GM12878 (cell line): ENCODE data around the gene EPB42. TPM values are rescaled to one million over a fixed set of nuclear protein-coding genes. Genes with fewer than 3 reads are reported as not detected.
"Not testable (repeated sequence)": the region's sequence is repeated elsewhere in the genome, so short reads cannot be mapped to it uniquely, and the experiment has no call there.

Source experiments
- ATAC-seq: fragments of 200-7000 bp; cut with Tn5 transposase; 3 replicates; pipeline ENCODE4 v1.9.1; 2020; ENCODE audit warnings: mild to moderate bottlenecking, moderate library complexity
- BruUV-seq: library from RNA; stranded (reverse); fragments of 400-500 nt; replicated peaks from 2 replicates; lab custom pipeline; 2021; lab: Mats Ljungman, UMichigan
- CTCF ChIA-PET: fragments of 300-600 bp; sonication (Branson Sonifier 250); formaldehyde crosslinking; extraction: SDS; loops from one replicate; lab custom pipeline; 2021; ENCODE audit warnings: inconsistent platforms; lab: Yijun Ruan, JAX
- POLR2A ChIA-PET: fragments of 350-600 bp; formaldehyde crosslinking; extraction: SDS; loops from one replicate; lab custom pipeline; 2021; ENCODE audit warnings: inconsistent platforms; lab: Charles Lee
- RAD21 ChIA-PET: fragments of 300-600 bp; sonication (Branson Sonifier 250); formaldehyde crosslinking; loops from one replicate; lab custom pipeline; 2023; ENCODE audit warnings: antibody characterized with exemption; ENCODE audit not compliant: unreplicated experiment; lab: Charles Lee
- SMC1A ChIA-PET: fragments of 300-600 bp; sonication (Branson Sonifier 250); formaldehyde crosslinking; loops from one replicate; lab custom pipeline; 2023; ENCODE audit not compliant: unreplicated experiment, uncharacterized antibody; lab: Charles Lee
- DNase-seq: peaks from one replicate; pipeline ENCODE4 v3.0.0-alpha.2; 2011; ENCODE audit warnings: low read depth, low spot score
- FAIRE-seq: peaks from 3 replicates; lab custom pipeline; 2011; peaks lifted over from hg19 to GRCh38; lab: Jason Lieb, UNC
- H2AFZ ChIP-seq: 2 replicates; pipeline ENCODE4 v1.6.0; 2011; ENCODE audit warnings: low read depth, low read length, control low read depth; ENCODE audit not compliant: control insufficient read depth
- H3K27ac ChIP-seq: 2 replicates; pipeline ENCODE4 v1.5.1; 2011; ENCODE audit warnings: control low read depth; ENCODE audit not compliant: control insufficient read depth, insufficient read depth
- H3K27me3 ChIP-seq, 2 experiments: replicated peaks in 1 of 2; 2 replicates each; pipeline versions ENCODE4 v1.6.0 to v1.6.1; 2011; ENCODE audit warnings: low read length in 1 of 2; ENCODE audit not compliant: control insufficient read depth in 2 of 2, insufficient read depth in 2 of 2
- H3K36me3 ChIP-seq, 2 experiments: 2 replicates each; pipeline ENCODE4 v1.5.1; 2011; ENCODE audit warnings: low read length in 1 of 2; ENCODE audit not compliant: control insufficient read depth in 2 of 2, insufficient read depth in 2 of 2
- H3K4me1 ChIP-seq: 2 replicates; pipeline ENCODE4 v1.6.1; 2011; ENCODE audit warnings: mild to moderate bottlenecking, low read length, moderate library complexity, mixed read lengths; ENCODE audit not compliant: control insufficient read depth, insufficient read depth
- H3K4me2 ChIP-seq: 2 replicates; pipeline ENCODE4 v1.6.0; 2011; ENCODE audit warnings: control low read depth; ENCODE audit not compliant: control insufficient read depth, insufficient read depth
- H3K4me3 ChIP-seq: fragments of 200-600 bp; sonication (generic); 2 replicates; pipeline ENCODE4 v1.5.1; 2016
- H3K79me2 ChIP-seq: 2 replicates; pipeline ENCODE4 v1.6.0; 2011; ENCODE audit warnings: low read length; ENCODE audit not compliant: control insufficient read depth, insufficient read depth
- H3K9ac ChIP-seq: 2 replicates; pipeline ENCODE4 v1.8.0; 2011; ENCODE audit warnings: low read length, control low read depth, mixed read lengths; ENCODE audit not compliant: control insufficient read depth, insufficient read depth
- H3K9me3 ChIP-seq: replicated peaks from 3 replicates; pipeline ENCODE4 v1.5.1; 2011; ENCODE audit warnings: mild to moderate bottlenecking, low read length; ENCODE audit not compliant: control insufficient read depth, insufficient read depth
- H4K20me1 ChIP-seq: 2 replicates; pipeline ENCODE4 v1.6.0; 2011; ENCODE audit not compliant: control insufficient read depth, insufficient read depth
- BCL11A ChIP-seq: IDR thresholded peaks from 2 replicates; pipeline ENCODE4 v1.6.1; 2011; ENCODE audit warnings: low read depth, low read length
- BCL3 ChIP-seq: IDR thresholded peaks from 2 replicates; pipeline ENCODE4 v1.6.1; 2011; ENCODE audit warnings: borderline replicate concordance, low read depth, mild to moderate bottlenecking, moderate library complexity, low read length; ENCODE audit not compliant: insufficient read depth, poor library complexity, severe bottlenecking
- BCLAF1 ChIP-seq: fragments of 450-650 bp; IDR thresholded peaks from 2 replicates; pipeline ENCODE4 v1.6.1; 2017; ENCODE audit warnings: antibody characterized with exemption, mild to moderate bottlenecking, moderate library complexity
- BRCA1 ChIP-seq: IDR thresholded peaks from 2 replicates; pipeline ENCODE4 v1.6.1; 2011; ENCODE audit warnings: low read depth, low read length, improper control_type of control experiment
- CHD2 ChIP-seq: IDR thresholded peaks from 2 replicates; pipeline ENCODE4 v1.6.1; 2011; ENCODE audit warnings: low read depth, low read length, improper control_type of control experiment, borderline replicate concordance
- CREB1 ChIP-seq: IDR thresholded peaks from 2 replicates; pipeline ENCODE4 v1.6.1; 2012; ENCODE audit warnings: low read depth, mild to moderate bottlenecking, inconsistent platforms
- ESRRA ChIP-seq: IDR thresholded peaks from 2 replicates; pipeline ENCODE4 v1.6.1; 2012; ENCODE audit warnings: mild to moderate bottlenecking, low read length, improper control_type of control experiment
- MYC ChIP-seq: IDR thresholded peaks from 2 replicates; pipeline ENCODE4 v1.6.1; 2011; ENCODE audit warnings: mild to moderate bottlenecking, low read length, moderate library complexity, inconsistent platforms; ENCODE audit not compliant: insufficient read depth, insufficient replicate concordance, insufficient read length, severe bottlenecking
- RUNX3 ChIP-seq: IDR thresholded peaks from 2 replicates; pipeline ENCODE4 v1.6.1; 2012; ENCODE audit warnings: low read length, inconsistent platforms
- SPI1 ChIP-seq: IDR thresholded peaks from 2 replicates; pipeline ENCODE4 v1.6.1; 2011; ENCODE audit warnings: low read depth, mild to moderate bottlenecking, low read length, moderate library complexity, borderline replicate concordance; ENCODE audit not compliant: insufficient read depth
- TCF7 ChIP-seq: IDR thresholded peaks from 2 replicates; pipeline ENCODE4 v1.6.1; 2014; ENCODE audit warnings: antibody characterized with exemption, borderline replicate concordance
- WRNIP1 ChIP-seq: IDR thresholded peaks from 2 replicates; pipeline ENCODE4 v1.6.1; 2011; ENCODE audit warnings: low read depth, low read length, improper control_type of control experiment, borderline replicate concordance
- WGBS: methylation state at CpG from one replicate; pipeline ENCODE4 v1.1.6; 2016; ENCODE audit warnings: low lambda C conversion rate; ENCODE audit not compliant: insufficient replicate concordance, insufficient coverage; ENCODE audit errors: missing lambda C conversion rate; 5-methylcytosine and 5-hydroxymethylcytosine counted together
- in situ Hi-C: fragments of 300-500 bp; cut with MboI; formaldehyde crosslinking; loops from 9 replicates; pipeline ENCODE4 v1.14.3; 2018; ENCODE audit warnings: mixed read lengths
- intact Hi-C: fragments of 100-400 bp; cut with micrococcal nuclease; formaldehyde crosslinking; loops from one replicate; pipeline ENCODE4 v1.14.2; 2022; ENCODE audit not compliant: unreplicated experiment
- polyA plus RNA-seq, 11 experiments: library from polyadenylated mRNA; depleted of rRNA in 4 of 11; unstranded in 6 of 11; stranded (reverse) in 5 of 11; fragments of >200 nt; fragmentation: Nextera tagmentation in 4 of 11; fragmentation: Illumina TruSeq in 1 of 11; extraction: Ambion mirVana in 4 of 11; extraction: Trizol in 1 of 11; gene quantifications; 1 replicate in 1 of 11; 2 replicates in 10 of 11; pipeline versions ENCODE4 v1.2.1 to v1.2.3, GENCODE V29; 2011 to 2016; ENCODE audit warnings: inconsistent platforms in 2 of 11, missing spikeins in 2 of 11, low read depth in 1 of 11
- total RNA-seq, 4 experiments: library from RNA; depleted of rRNA in 3 of 4; stranded (reverse); fragments of >200 nt in 3 of 4; fragmentation: Illumina TruSeq in 1 of 4; extraction: Trizol in 1 of 4; gene quantifications; 2 replicates each; pipeline versions ENCODE4 v1.2.1 to v1.2.3, GENCODE V29; 2013 to 2021

Gene EPB42
- total and polyA plus RNA-seq, 10 of the 15 experiments (the other 5 are each of a cell fraction or from before 2014, with no cell fraction given): not detected

GRCh38 chr15:43175656-43176309 lies 45.0 kb downstream of the EPB42 start:
- H4K20me1 ChIP-seq, H3K4me2 ChIP-seq, H3K27ac ChIP-seq, H3K79me2 ChIP-seq, H3K36me3 ChIP-seq, POLR2A ChIA-PET, BruUV-seq, H3K9me3 ChIP-seq, H3K9ac ChIP-seq, DNase-seq, ATAC-seq, H3K27me3 ChIP-seq, SMC1A ChIA-PET, H3K4me1 ChIP-seq, FAIRE-seq, intact Hi-C loops, H3K4me3 ChIP-seq, in situ Hi-C loops, H2AFZ ChIP-seq: not testable (repeated sequence)
- RAD21 ChIA-PET: interaction anchor here (0.6 kb wide), 1 partner anchor 129 kb away, joined by 3 read pairs; no protein-coding TSS in a partner anchor
- 98% methylated on average over 24 of the region's 25 CpGs for WGBS
- CTCF ChIA-PET: interaction anchor here (1.3 kb wide), 1 partner anchor 28 kb away, joined by 3 read pairs; no protein-coding TSS in a partner anchor

DNA sequence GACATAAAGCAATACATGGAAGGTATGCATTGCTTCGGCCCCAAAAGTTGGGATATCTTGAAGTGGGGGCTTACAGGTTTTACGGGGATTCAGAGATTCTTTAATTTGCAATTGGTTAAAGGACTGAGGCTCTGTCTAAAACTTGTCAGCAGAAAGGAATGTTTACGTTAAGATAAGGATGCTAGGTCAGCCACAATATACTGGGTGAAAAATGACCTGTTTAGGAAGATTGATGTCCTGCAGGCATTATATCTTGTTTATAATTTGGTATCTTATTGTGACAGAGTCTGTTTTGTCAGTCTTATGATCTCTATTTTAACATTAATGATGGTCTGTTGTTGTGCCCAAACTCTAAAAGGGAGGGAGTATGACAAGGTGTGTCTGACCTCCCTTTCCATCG lies 50.9 kb downstream of the EPB42 start:
- no peaks in the 10 kb centered on the region for H3K4me1 ChIP-seq
- ChIA-PET POLR2A (interaction anchor here (0.6 kb wide), 1 partner anchor 1721 kb away, joined by 5 read pairs; no protein-coding TSS in a partner anchor), RAD21 (no interaction called here), CTCF (interaction anchor here (1.9 kb wide), 1 partner anchor 34 kb away, joined by 7 read pairs; no protein-coding TSS in a partner anchor), SMC1A (no interaction called here)
- intact Hi-C loops (no loop called here), in situ Hi-C loops (no loop called here)
- DNase-seq (no peak), ATAC-seq (no peak), FAIRE-seq (no peak)
- H3K9ac ChIP-seq: no peak overlapping the region
- H3K27me3 ChIP-seq: no peaks in the 10 kb centered on the region
- BruUV-seq: no TSS peak
- no peak overlapping the region for H3K27ac ChIP-seq
- no peak overlapping the region for H2AFZ ChIP-seq
- H3K36me3 ChIP-seq: peaks cover 0 to 10% of the 10 kb centered on the region in 2 experiments; a peak in 2 of 4 replicates
- no peaks in the 10 kb centered on the region for H4K20me1 ChIP-seq
- H3K4me3 ChIP-seq: no peak overlapping the region
- H3K79me2 ChIP-seq: no peaks in the 10 kb centered on the region
- no peak overlapping the region for H3K4me2 ChIP-seq
- 99% methylated on average over 4 of the region's 4 CpGs for WGBS
- no peaks in the 10 kb centered on the region; the same call in 1 of the 3 replicates for H3K9me3 ChIP-seq
- TF ChIP-seq MYC (no peak), ESRRA (no peak), BCL11A (no peak), BRCA1 (no peak), TCF7 (no peak), CREB1 (no peak), RUNX3 (no peak), BCL3 (no peak), WRNIP1 (no peak), BCLAF1 (no peak), SPI1 (no peak), CHD2 (no peak)
